HG02938 (cell line): ENCODE measurements around the gene ANKRD55.
A peak's percentile ranks its signal among the peaks of the same experiment; 100 is the strongest.
"Not testable (repeated sequence)": the region's sequence is repeated elsewhere in the genome, so short reads cannot be mapped to it uniquely, and the experiment has no call there.

ENCODE experiments used
- ATAC-seq: cut with Tn5 transposase; IDR thresholded peaks from one replicate; pipeline ENCODE4 v1.9.1; 2021; ENCODE audit warnings: mild to moderate bottlenecking, moderate library complexity; ENCODE audit not compliant: unreplicated experiment

The ANKRD55 gene

GRCh38 chr5:56110646-56111403 is 122.3 kb downstream of the ANKRD55 start:
- ATAC-seq, result no peak

GRCh38 chr5:56108246-56108645 is 124.9 kb downstream of the ANKRD55 start:
- ATAC-seq, result no peak

GRCh38 chr5:56106837-56107236 is 126.3 kb downstream of the ANKRD55 start:
- ATAC-seq, result no peak

GRCh38 chr5:56105511-56106291 is 127.4 kb downstream of the ANKRD55 start:
- ATAC-seq, result no peak

DNA sequence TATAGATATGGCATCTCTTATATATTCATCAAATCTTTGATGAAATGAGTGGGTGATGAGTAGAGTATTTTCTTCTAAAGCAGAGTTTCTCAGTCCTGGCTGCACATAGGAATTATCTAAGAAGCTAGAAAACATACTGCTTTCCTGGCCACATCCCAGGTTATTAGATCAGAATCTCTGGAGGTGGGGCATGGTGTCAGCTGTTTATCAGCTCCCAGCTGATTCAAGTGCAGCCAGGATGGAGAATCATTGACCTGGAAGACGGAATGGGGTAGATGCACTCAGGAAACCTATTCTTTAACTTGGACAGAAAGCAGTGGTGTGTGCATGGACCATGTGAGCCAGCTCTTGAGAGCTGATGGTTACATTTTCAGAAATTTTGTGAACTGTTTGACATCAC is 130.2 kb downstream of the ANKRD55 start:
- ATAC-seq, result no peak

GRCh38 chr5:56102207-56102606 is 130.9 kb downstream of the ANKRD55 start:
- ATAC-seq, result not testable (repeated sequence)

DNA sequence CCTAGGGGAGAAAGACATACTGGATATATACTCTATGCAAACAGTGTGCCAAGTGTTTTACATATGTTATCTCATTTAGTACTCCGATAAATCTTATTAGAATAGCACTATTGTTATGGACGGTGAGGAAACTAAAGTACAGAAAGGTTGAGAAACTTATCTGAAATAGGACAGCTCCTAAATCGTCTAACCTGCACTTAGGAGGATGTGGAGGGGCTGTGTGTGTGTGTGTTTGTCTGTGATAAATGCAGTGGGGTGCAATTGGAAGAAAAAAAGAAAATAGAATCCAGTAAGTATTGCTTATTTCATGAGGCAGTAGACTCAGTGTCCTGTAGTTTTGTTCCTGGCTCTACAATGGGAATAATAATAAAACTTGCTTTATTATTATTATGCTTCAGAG is 131.9 kb downstream of the ANKRD55 start:
- no peak for ATAC-seq

- no peak for ATAC-seq
Observed at GRCh38 chr5:56100439-56101176, 132.5 kb downstream of the ANKRD55 start.

DNA sequence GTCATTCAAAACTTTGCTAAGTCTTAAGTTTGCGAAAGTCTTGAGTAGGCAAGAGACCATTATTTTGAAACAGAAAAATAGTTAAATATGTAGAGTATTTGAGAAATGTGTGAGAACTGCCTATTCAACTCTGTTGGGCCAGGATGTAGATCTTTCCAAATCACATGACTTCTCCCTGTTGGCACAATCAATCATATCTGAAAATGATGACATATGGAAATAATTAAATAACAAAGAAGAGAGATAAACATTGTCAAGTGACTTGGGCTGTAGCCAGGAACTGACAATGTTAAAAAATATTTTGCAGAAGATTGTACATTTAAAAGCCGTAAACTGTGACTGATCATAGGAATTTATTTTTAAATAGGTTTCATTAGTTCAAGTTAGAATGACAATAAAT is 133.8 kb downstream of the ANKRD55 start:
- ATAC-seq, result no peak

GRCh38 chr5:56097055-56097454 is 136.1 kb downstream of the ANKRD55 start:
- no peak for ATAC-seq

DNA sequence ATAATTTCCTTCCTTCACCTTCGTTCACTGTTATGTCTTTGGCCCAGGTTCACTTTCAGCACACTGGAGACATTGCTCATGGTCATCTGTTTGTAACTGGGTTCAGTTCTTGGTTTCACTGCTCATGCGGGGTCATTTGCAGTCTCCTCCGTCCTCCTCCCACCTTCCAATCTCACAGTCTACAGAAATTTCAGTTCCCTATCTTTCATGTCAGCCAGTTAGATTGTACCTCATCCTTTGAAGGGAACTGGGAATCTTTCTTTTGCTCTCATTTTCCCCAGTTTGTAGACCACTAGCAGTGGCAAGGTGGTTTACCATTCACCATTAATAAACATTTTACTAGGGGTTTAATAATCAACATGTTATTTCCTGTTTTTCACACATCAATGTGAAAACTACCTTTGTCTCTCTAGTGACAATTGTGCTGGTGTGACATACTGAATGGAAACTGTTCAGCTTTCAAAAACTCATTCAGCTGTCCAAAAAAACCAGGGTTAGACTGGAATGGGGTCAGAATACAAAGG is 137.5 kb downstream of the ANKRD55 start:
- peak; percentile 81 for ATAC-seq

- ATAC-seq, result no peak
Observed at GRCh38 chr5:56094579-56095361, 138.4 kb downstream of the ANKRD55 start.

GRCh38 chr5:56093970-56094369 is 139.2 kb downstream of the ANKRD55 start:
- no peak for ATAC-seq

DNA sequence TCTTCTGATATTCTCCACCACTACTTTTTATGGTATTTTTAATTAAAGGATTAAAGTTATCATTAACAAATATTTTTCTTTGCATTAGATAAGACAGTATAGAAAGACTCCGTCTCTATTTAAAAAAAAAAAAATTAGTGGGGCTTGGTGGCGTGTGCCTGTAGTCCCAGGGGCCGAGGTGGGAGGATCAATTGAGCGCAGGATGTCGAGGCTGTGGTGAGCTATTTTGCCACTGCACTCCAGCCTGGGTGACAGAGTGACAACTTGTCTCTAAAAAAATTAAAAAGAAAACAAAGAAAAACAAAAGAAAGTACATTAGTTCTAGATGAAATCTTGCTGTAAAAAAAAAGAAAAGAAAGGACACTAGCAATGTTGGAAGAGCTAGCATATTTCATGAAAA is 141.0 kb downstream of the ANKRD55 start:
- ATAC-seq, result no peak

- ATAC-seq, result no peak
Observed at GRCh38 chr5:56091664-56092063, 141.5 kb downstream of the ANKRD55 start.

DNA sequence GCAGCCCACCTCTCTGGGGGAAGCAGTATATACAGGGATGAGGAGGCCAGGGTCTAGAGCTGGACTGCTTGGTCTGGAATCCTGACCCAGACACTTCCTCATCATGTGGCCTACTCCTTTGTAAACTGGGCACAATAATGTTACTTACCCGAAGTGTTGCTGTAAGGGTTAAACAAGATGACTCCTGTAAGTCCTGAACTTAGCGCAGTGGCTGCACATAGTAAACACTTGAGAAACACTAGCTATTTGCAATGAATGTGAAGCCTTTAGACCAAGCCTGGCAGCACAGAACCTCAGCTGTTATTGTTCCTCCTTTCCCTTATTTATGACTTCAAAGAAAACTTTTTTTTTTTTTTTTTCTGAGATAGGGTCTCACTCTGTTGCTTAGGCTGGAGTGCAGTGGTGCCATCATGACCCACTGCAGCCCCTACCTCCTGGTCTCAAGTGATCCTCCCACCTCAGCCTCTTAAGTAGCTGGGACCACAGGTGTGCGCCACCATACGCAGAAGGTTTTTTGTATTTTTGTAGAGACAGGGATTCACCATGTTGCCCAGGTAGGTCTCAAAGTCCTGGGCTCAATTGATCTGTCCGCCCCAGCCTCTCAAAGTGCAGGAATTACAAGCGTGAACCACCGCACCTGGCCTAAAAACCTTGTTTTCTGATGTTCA is 142.2 kb downstream of the ANKRD55 start:
- ATAC-seq, result no peak

DNA sequence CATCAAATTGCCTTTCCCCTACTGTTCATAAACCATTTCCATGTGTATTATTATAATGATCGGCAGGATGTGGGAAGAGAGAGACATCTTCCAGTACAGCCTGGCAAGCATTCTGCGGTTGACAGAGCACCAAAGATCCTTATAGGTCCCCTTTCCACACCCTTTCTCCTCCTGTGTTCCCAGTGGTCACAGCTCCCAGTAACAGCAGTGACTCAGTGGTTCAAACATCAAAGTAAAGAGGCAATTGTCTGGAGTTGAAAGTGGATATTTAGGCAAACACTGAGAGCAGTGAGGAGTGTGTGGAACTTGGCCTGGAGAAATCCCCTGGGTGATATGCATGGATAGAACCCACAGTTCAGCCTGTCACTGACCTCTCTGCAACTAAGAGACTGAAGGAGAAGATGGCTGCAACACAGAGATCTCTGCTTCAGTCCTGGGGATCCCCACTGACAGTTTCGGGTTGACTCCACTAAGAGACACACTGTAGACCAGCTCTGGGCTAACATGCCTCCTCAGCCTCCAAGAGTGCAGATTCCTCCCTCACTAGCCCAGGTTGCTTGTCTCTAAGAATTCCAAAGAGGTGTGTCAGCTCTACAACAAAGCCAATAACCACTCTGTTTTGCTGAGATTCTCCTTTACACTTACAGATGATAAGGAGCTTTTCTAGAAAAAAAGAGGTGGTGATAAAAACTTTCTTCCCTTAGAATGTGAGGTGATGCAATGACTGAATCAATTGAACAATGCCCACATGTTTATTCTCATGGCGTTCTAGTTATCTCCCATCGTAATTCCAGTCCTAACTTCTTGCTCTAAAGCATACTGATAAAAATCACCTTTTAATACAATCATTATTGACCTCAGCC is 143.9 kb downstream of the ANKRD55 start:
- ATAC-seq, result peak; percentile 85

- ATAC-seq, result no peak
Observed at GRCh38 chr5:56088431-56088949, 144.6 kb downstream of the ANKRD55 start.

DNA sequence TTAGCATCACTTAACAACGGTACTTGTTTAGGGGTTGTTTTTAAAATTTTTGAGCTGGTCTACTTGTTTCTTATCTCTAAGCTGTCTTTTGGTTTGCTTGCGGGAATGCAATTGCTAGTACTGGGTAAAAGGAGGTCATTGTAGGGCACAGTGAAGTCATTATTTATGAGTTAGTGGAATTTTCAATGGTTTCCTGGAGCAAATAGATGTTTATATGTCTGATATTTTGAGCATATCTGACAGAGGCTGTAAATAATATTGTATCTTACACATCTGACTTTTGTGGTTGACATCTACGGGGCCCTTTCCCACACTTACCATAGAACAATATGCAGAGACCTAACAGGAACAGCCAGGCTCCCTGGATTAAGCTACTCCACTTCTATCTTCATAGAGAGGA is 147.9 kb downstream of the ANKRD55 start:
- ATAC-seq, result no peak
